ENCODE measurements around the gene SLC39A11.
"Not testable (repeated sequence)": the region's sequence is repeated elsewhere in the genome, so short reads cannot be mapped to it uniquely, and the experiment has no call there.

Gene SLC39A11

DNA sequence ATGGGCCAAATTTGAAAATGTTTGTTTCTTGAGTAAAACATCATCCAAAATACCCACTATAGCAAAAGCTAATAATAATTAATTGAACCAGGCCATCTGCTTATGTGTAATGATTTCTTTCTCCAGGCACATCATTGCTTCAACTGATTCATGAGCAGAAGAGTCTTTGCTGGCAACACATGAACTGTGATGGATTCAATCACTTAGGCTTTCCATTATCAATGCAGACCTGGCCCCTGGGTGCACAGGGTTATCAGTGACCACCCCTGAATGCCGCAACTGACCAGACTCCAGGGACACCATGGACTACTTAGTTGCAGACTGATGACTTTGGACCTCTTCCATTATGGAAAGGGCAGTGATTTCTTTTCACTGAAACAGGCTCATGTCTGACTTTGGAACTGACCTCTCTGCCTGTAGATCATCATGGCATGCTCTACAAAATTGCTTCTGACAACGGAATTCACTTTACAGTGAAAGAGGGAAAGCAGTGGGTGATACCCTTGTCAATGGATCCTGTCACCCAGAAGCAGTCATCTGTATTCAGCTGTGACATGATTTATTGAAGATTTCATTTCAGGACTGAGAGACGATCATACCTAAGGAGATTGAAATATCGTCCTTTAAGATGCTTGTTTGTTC, 448.8 kb downstream of the SLC39A11 start:
- no peak for TF ChIP-seq FOXM1 (IDR thresholded peaks at IDR 0.05; ENCODE audit: borderline replicate concordance)
- TF ChIP-seq TARDBP (IDR thresholded peaks at IDR 0.05) = no peak
- no peak for TF ChIP-seq BHLHE40 (IDR thresholded peaks at IDR 0.05; ENCODE audit: borderline replicate concordance)
- TF ChIP-seq SUZ12 (IDR thresholded peaks at IDR 0.05) = no peak
- TF ChIP-seq SP1 (IDR thresholded peaks at IDR 0.05) = no peak
- TF ChIP-seq ELF4 (IDR thresholded peaks at IDR 0.05) = no peak
- TF ChIP-seq HDGF (IDR thresholded peaks at IDR 0.05; ENCODE audit: borderline replicate concordance) = no peak
- TF ChIP-seq PKNOX1 (IDR thresholded peaks at IDR 0.05) = no peak
- POLR2A ChIA-PET = no interaction called here
- CTCF ChIA-PET = no interaction called here
- DNase-seq (ENCODE audit: extremely low spot score) = no peak

- TF ChIP-seq SUZ12 (IDR thresholded peaks at IDR 0.05) (no peak), HDGF (IDR thresholded peaks at IDR 0.05; ENCODE audit: borderline replicate concordance) (no peak), BHLHE40 (IDR thresholded peaks at IDR 0.05; ENCODE audit: borderline replicate concordance) (no peak), ELF4 (IDR thresholded peaks at IDR 0.05) (no peak), NFRKB (IDR thresholded peaks at IDR 0.05) (no peak), ARNT (IDR thresholded peaks at IDR 0.05) (no peak), FOXM1 (IDR thresholded peaks at IDR 0.05; ENCODE audit: borderline replicate concordance) (no peak), ZNF384 (IDR thresholded peaks at IDR 0.05) (no peak), L3MBTL2 (conservative IDR thresholded peaks at IDR 0.05) (no peak), CTBP1 (IDR thresholded peaks at IDR 0.05; ENCODE audit: borderline replicate concordance) (no peak), PKNOX1 (IDR thresholded peaks at IDR 0.05) (no peak), SP1 (IDR thresholded peaks at IDR 0.05) (no peak), TARDBP (IDR thresholded peaks at IDR 0.05) (no peak)
- no peak for DNase-seq (ENCODE audit: extremely low spot score)
- ChIA-PET CTCF (no interaction called here), POLR2A (no interaction called here)
Measured at GRCh38 chr17:72642720-72643119, 449.8 kb downstream of the SLC39A11 start.

GRCh38 chr17:72640415-72641165, 451.9 kb downstream of the SLC39A11 start:
- CTCF ChIA-PET = no interaction called here
- POLR2A ChIA-PET = no interaction called here
- TF ChIP-seq FOXK2 (IDR thresholded peaks at IDR 0.05) (no peak), L3MBTL2 (conservative IDR thresholded peaks at IDR 0.05) (no peak), FOXM1 (IDR thresholded peaks at IDR 0.05; ENCODE audit: borderline replicate concordance) (no peak), HDGF (IDR thresholded peaks at IDR 0.05; ENCODE audit: borderline replicate concordance) (no peak), TARDBP (IDR thresholded peaks at IDR 0.05) (no peak), SUZ12 (IDR thresholded peaks at IDR 0.05) (no peak), ELF4 (IDR thresholded peaks at IDR 0.05) (no peak), ZNF384 (IDR thresholded peaks at IDR 0.05) (no peak), CTBP1 (IDR thresholded peaks at IDR 0.05; ENCODE audit: borderline replicate concordance) (no peak), SP1 (IDR thresholded peaks at IDR 0.05) (no peak), LEF1 (IDR thresholded peaks at IDR 0.05; ENCODE audit: borderline replicate concordance) (no peak), ARNT (IDR thresholded peaks at IDR 0.05) (no peak), FOXA1 (IDR thresholded peaks at IDR 0.05) (no peak), NFRKB (IDR thresholded peaks at IDR 0.05) (no peak), PKNOX1 (IDR thresholded peaks at IDR 0.05) (no peak), BHLHE40 (IDR thresholded peaks at IDR 0.05; ENCODE audit: borderline replicate concordance) (no peak)
- DNase-seq (ENCODE audit: extremely low spot score) = no peak

DNA sequence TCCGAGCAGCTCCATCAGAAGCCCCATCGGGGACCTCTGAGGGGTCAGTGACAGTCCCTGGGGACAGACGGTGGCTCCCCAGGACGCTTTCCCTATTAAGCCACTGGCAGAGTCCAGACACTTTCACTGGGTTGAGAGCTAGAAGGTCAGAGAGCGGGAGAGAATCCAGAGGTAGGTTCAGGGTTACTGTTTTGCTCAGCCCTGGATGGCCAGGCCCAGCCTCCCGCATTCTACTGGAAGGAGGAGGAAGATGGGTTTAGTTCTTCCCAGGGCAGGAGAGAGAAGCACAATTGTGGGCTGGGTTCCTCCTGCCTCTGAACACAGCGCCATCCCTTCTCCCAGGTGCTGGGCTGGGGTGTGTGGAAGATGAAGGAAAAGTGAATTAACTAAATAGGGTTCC, 452.8 kb downstream of the SLC39A11 start:
- DNase-seq (ENCODE audit: extremely low spot score) = no peak
- POLR2A ChIA-PET = no interaction called here
- CTCF ChIA-PET = no interaction called here
- TF ChIP-seq ELF4 (IDR thresholded peaks at IDR 0.05) = no peak
- TF ChIP-seq CTBP1 (IDR thresholded peaks at IDR 0.05; ENCODE audit: borderline replicate concordance) = no peak
- no peak for TF ChIP-seq ZNF384 (IDR thresholded peaks at IDR 0.05)
- TF ChIP-seq PKNOX1 (IDR thresholded peaks at IDR 0.05) = no peak
- TF ChIP-seq TARDBP (IDR thresholded peaks at IDR 0.05) = no peak

- CTCF ChIA-PET; DNase-seq (ENCODE audit: extremely low spot score); POLR2A ChIA-PET: not testable (repeated sequence)
Measured at GRCh38 chr17:72638932-72639331, 453.6 kb downstream of the SLC39A11 start.

DNA sequence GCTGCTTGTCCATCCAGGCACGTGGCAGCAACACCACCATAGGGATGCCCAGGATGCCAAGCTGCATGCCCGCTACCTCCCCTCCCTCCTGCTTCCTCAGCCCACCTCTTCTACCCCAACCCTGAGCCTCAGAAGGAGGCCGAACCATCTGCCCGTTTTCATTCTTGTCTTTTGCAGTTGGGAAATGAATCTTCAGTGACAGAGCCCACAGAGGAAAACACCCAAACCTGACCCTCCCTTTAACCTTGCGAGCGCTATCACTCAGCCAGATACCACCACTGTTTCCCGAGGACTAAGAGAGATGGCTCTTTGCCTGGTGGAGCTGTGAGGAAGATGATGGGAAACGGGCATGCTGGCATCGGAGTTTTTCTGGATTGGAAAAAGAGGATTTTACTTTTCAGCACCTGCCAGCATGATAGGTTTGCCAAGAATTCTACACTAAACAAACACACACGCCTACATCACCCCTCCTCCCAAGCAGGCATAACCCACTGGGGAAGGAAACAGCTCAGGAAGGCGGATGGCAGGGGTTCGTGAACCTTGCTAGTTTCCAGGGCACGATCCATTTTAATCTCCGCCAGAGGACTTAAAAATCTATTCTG, 457.4 kb downstream of the SLC39A11 start:
- CTCF ChIA-PET = no interaction called here
- POLR2A ChIA-PET = no interaction called here
- DNase-seq (ENCODE audit: extremely low spot score) = no peak

More for the DNA sequence above, 457.4 kb downstream of the SLC39A11 start:
- TF ChIP-seq TARDBP (IDR thresholded peaks at IDR 0.05) (no peak), SUZ12 (IDR thresholded peaks at IDR 0.05) (no peak), BHLHE40 (IDR thresholded peaks at IDR 0.05; ENCODE audit: borderline replicate concordance) (no peak), FOXA1 (IDR thresholded peaks at IDR 0.05) (no peak), ELF4 (IDR thresholded peaks at IDR 0.05) (no peak), LEF1 (IDR thresholded peaks at IDR 0.05; ENCODE audit: borderline replicate concordance) (no peak), FOXK2 (IDR thresholded peaks at IDR 0.05) (no peak), L3MBTL2 (conservative IDR thresholded peaks at IDR 0.05) (no peak), ARNT (IDR thresholded peaks at IDR 0.05) (no peak), HDGF (IDR thresholded peaks at IDR 0.05; ENCODE audit: borderline replicate concordance) (no peak), SP1 (IDR thresholded peaks at IDR 0.05) (no peak), ZNF384 (IDR thresholded peaks at IDR 0.05) (no peak), FOXM1 (IDR thresholded peaks at IDR 0.05; ENCODE audit: borderline replicate concordance) (no peak), PKNOX1 (IDR thresholded peaks at IDR 0.05) (no peak), NFRKB (IDR thresholded peaks at IDR 0.05) (no peak), CTBP1 (IDR thresholded peaks at IDR 0.05; ENCODE audit: borderline replicate concordance) (no peak)
